OCI-LY7 (cell line): ENCODE measurements around the gene OR5H1. TPM values are rescaled to one million over a fixed set of nuclear protein-coding genes. Genes with fewer than 3 reads are reported as not detected.

Source experiments
- BruUV-seq: library from RNA; stranded (reverse); fragments of 400-500 nt; replicated peaks from 2 replicates; lab custom pipeline; 2021; lab: Mats Ljungman, UMichigan
- CTCF ChIA-PET: fragments of 300-600 bp; sonication (Branson Sonifier 250); formaldehyde crosslinking; loops from one replicate; lab custom pipeline; 2022; ENCODE audit warnings: antibody characterized with exemption; ENCODE audit not compliant: unreplicated experiment; lab: Charles Lee
- POLR2A ChIA-PET: fragments of 300-600 bp; sonication (Branson Sonifier 250); formaldehyde crosslinking; loops from one replicate; lab custom pipeline; 2022; ENCODE audit warnings: antibody characterized with exemption; lab: Charles Lee
- DNase-seq: peaks from one replicate; pipeline ENCODE4 v3.0.0-alpha.2; 2015; ENCODE audit warnings: low spot score
- H2AFZ ChIP-seq: fragments of 200-600 bp; sonication (generic), shearing (Covaris generic); 2 replicates; pipeline ENCODE4 v1.6.1; 2014; ENCODE audit warnings: mild to moderate bottlenecking, antibody characterized with exemption, low read length, moderate library complexity
- H3K27ac ChIP-seq: fragments of 200-600 bp; sonication (generic); 2 replicates; pipeline ENCODE4 v1.5.1; 2014; ENCODE audit warnings: mixed run types, low read depth, mild to moderate bottlenecking, moderate library complexity, low read length, inconsistent platforms; ENCODE audit not compliant: poor library complexity, severe bottlenecking
- H3K36me3 ChIP-seq: fragments of 200-600 bp; sonication (generic); 2 replicates; pipeline ENCODE4 v1.6.1; 2014; ENCODE audit warnings: mild to moderate bottlenecking, antibody characterized with exemption, low read length, moderate library complexity, mixed read lengths; ENCODE audit not compliant: insufficient read depth
- H3K4me1 ChIP-seq: fragments of 200-600 bp; sonication (generic); 2 replicates; pipeline ENCODE4 v1.5.1; 2014; ENCODE audit warnings: mild to moderate bottlenecking, low read length; ENCODE audit not compliant: insufficient read depth, poor library complexity, severe bottlenecking
- H3K4me2 ChIP-seq: fragments of 200-600 bp; sonication (generic); 2 replicates; pipeline ENCODE4 v1.6.1; 2014; ENCODE audit warnings: mild to moderate bottlenecking, low read length
- H3K4me3 ChIP-seq: fragments of 200-600 bp; sonication (generic); 2 replicates; pipeline ENCODE4 v1.5.1; 2014; ENCODE audit warnings: mild to moderate bottlenecking, low read depth, low read length; ENCODE audit not compliant: poor library complexity, severe bottlenecking
- H3K79me2 ChIP-seq: fragments of 200-600 bp; sonication (generic); 2 replicates; pipeline ENCODE4 v1.6.1; 2016; ENCODE audit warnings: low read depth, mild to moderate bottlenecking, low read length, moderate library complexity, mixed read lengths; ENCODE audit not compliant: insufficient read depth
- H3K9me2 ChIP-seq: fragments of 200-600 bp; sonication (generic); 2 replicates; pipeline ENCODE4 v1.6.1; 2016; ENCODE audit warnings: mild to moderate bottlenecking, low read length, mixed read lengths; ENCODE audit not compliant: insufficient read depth
- H3K9me3 ChIP-seq: fragments of 200-600 bp; sonication (generic); 2 replicates; pipeline ENCODE4 v1.6.1; 2014; ENCODE audit warnings: mild to moderate bottlenecking, mixed run types, low read length, mixed read lengths
- H4K20me1 ChIP-seq: fragments of 200-600 bp; sonication (generic); 2 replicates; pipeline ENCODE4 v1.6.1; 2014; ENCODE audit warnings: mild to moderate bottlenecking, antibody characterized with exemption, low read length, moderate library complexity, mixed read lengths; ENCODE audit not compliant: insufficient read depth
- EZH2phosphoT487 ChIP-seq: fragments of 200-600 bp; sonication (generic); IDR thresholded peaks from 2 replicates; pipeline ENCODE4 v1.6.1; 2018; ENCODE audit warnings: low read depth, borderline replicate concordance, mild to moderate bottlenecking, mixed run types, antibody characterized with exemption, low read length, moderate library complexity, mixed read lengths
- intact Hi-C: fragments of 100-400 bp; cut with micrococcal nuclease; formaldehyde crosslinking; loops from one replicate; pipeline ENCODE4 v1.10.0; 2022; ENCODE audit not compliant: unreplicated experiment
- total RNA-seq, 2 experiments: library from RNA; depleted of rRNA in 1 of 2; stranded (reverse); fragments of >200 nt in 1 of 2; shearing (Covaris generic) in 1 of 2; gene quantifications; 2 replicates each; pipeline ENCODE4 v1.2.3, GENCODE V29; 2014 to 2022
- TF ChIP-seq, protein P1 (sequence below): fragments of 200-600 bp; sonication (generic); conservative IDR thresholded peaks from 2 replicates; pipeline ENCODE4 v1.5.1; 2014; ENCODE audit warnings: mild to moderate bottlenecking, antibody characterized with exemption, low read length, moderate library complexity, mixed read lengths

Gene OR5H1
- total RNA-seq, 2 experiments from 2014 or later, result not detected

DNA sequence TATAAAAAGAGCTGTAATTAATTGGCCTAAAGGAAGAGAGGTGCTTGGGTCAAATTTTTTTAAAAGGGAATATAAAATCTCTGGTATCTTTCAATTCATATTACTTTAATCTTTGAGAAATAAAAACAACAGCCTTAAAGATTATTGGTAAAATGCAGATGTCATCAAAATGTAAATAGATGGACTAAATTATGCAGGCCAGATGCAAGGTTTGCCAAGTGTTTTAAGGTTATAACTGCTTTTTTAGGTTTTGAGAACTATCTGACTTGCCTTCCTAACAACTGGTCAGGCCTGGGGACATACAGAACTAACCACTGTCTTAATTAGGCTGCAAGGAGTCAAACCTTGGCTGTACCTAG lies 20.0 kb upstream of the OR5H1 start:
- H3K4me3 ChIP-seq, result no peak overlapping the region
- no peaks in the 10 kb centered on the region for H4K20me1 ChIP-seq
- no peak overlapping the region for H2AFZ ChIP-seq
- H3K4me2 ChIP-seq, result no peak overlapping the region
- ChIA-PET POLR2A (interaction anchor here (0.6 to 1.3 kb wide), 3 partner anchors 17 to 194 kb away, joined by 3 to 5 read pairs (median 4); no protein-coding TSS in a partner anchor), CTCF (no interaction called here)
- no TSS peak for BruUV-seq
- intact Hi-C loops, result no loop called here
- H3K36me3 ChIP-seq, result no peaks in the 10 kb centered on the region
- no peaks in the 10 kb centered on the region for H3K9me2 ChIP-seq
- no peaks in the 10 kb centered on the region for H3K9me3 ChIP-seq
- H3K79me2 ChIP-seq, result no peaks in the 10 kb centered on the region
- no peaks in the 10 kb centered on the region for H3K4me1 ChIP-seq
- no peak overlapping the region for H3K27ac ChIP-seq
- TF ChIP-seq, protein P1, sequence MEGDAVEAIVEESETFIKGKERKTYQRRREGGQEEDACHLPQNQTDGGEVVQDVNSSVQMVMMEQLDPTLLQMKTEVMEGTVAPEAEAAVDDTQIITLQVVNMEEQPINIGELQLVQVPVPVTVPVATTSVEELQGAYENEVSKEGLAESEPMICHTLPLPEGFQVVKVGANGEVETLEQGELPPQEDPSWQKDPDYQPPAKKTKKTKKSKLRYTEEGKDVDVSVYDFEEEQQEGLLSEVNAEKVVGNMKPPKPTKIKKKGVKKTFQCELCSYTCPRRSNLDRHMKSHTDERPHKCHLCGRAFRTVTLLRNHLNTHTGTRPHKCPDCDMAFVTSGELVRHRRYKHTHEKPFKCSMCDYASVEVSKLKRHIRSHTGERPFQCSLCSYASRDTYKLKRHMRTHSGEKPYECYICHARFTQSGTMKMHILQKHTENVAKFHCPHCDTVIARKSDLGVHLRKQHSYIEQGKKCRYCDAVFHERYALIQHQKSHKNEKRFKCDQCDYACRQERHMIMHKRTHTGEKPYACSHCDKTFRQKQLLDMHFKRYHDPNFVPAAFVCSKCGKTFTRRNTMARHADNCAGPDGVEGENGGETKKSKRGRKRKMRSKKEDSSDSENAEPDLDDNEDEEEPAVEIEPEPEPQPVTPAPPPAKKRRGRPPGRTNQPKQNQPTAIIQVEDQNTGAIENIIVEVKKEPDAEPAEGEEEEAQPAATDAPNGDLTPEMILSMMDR, result no peak
- no peak for TF ChIP-seq EZH2phosphoT487
- DNase-seq, result no peak

DNA sequence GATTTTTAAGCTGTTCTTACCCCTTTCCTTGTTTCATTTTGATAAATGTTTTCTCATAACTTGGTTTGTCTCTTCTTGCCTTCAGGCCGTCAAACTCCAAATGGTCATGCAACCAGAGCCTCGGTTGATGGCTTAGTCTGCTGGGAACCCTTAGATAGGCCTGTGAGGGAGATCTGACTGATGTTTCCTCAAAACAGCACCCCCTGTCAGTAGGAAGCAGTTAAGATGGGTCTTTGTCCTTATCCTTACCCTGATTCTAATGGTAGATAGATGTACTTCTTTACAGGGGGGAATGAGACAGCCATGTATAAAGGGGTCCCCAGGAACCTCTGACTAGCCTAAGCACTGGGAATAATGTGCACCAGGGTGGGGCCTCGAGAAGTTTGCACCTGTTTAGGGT lies 16.3 kb upstream of the OR5H1 start:
- H4K20me1 ChIP-seq, result no peaks in the 10 kb centered on the region
- no peak overlapping the region for H3K4me2 ChIP-seq
- intact Hi-C loops, result no loop called here
- no peaks in the 10 kb centered on the region for H3K4me1 ChIP-seq
- H3K4me3 ChIP-seq, result no peak overlapping the region
- ChIA-PET POLR2A (no interaction called here), CTCF (no interaction called here)
- H2AFZ ChIP-seq, result no peak overlapping the region
- TF ChIP-seq EZH2phosphoT487, result no peak
- TF ChIP-seq, protein P1, result 0 out of 2 replicates have a peak, but pooled peaks have one; percentile 34
- no peak for DNase-seq
- H3K27ac ChIP-seq, result no peak overlapping the region
- no peaks in the 10 kb centered on the region for H3K79me2 ChIP-seq
- H3K9me3 ChIP-seq, result no peaks in the 10 kb centered on the region
- no peaks in the 10 kb centered on the region for H3K36me3 ChIP-seq
- no TSS peak for BruUV-seq
- H3K9me2 ChIP-seq, result no peaks in the 10 kb centered on the region

DNA sequence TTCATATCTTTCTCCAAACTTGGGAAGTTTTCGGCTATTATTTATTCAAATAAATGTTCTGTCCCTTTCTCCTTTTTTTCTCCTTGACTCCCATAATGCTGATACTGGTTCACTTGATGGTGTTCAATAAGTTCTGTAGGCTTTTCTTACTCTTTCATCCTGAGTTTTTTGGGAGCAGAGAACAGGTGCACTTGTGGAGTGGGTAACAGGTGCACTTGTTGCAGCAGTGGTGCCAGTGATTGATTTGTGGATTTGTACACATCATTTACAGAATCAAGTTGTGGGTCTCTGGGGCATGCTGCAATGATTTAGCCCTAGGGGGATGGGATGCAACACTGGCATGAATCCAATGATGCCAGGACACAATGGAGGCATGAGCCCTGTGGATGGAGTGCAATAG lies 14.8 kb upstream of the OR5H1 start:
- no peaks in the 10 kb centered on the region for H3K9me3 ChIP-seq
- no peak overlapping the region for H3K4me2 ChIP-seq
- no TSS peak for BruUV-seq

More for the DNA sequence above, 14.8 kb upstream of the OR5H1 start:
- POLR2A ChIA-PET, result no interaction called here
- H2AFZ ChIP-seq, result no peak overlapping the region
- no peaks in the 10 kb centered on the region for H3K36me3 ChIP-seq
- CTCF ChIA-PET, result no interaction called here
- H3K9me2 ChIP-seq, result no peaks in the 10 kb centered on the region
- intact Hi-C loops, result no loop called here
- TF ChIP-seq, protein P1, result no peak
- TF ChIP-seq EZH2phosphoT487, result no peak
- no peaks in the 10 kb centered on the region for H3K4me1 ChIP-seq
- H3K4me3 ChIP-seq, result no peak overlapping the region
- no peak overlapping the region for H3K27ac ChIP-seq
- no peak for DNase-seq
- H3K79me2 ChIP-seq, result no peaks in the 10 kb centered on the region
- H4K20me1 ChIP-seq, result no peaks in the 10 kb centered on the region
